CD14-positive monocyte (primary cell): ENCODE data around the gene BMPER. TPM values are rescaled to one million over a fixed set of nuclear protein-coding genes. Genes with fewer than 3 reads are reported as not detected.

Experiments used
- DNase-seq, 3 donors: peaks; one replicate each; pipeline ENCODE4 v3.0.0-alpha.2; 2011 to 2022
- H2AFZ ChIP-seq: 2 replicates; pipeline ENCODE4 v1.6.0; 2012; ENCODE audit warnings: mild to moderate bottlenecking, low read depth, low read length, inconsistent platforms; ENCODE audit not compliant: insufficient read depth, poor library complexity, severe bottlenecking
- H3K27ac ChIP-seq, 2 donors: 1 replicate in 1 of 2; 2 replicates in 1 of 2; pipeline ENCODE4 v1.5.1; 2012 to 2013; ENCODE audit warnings: low read length in 2 of 2, control low read depth in 1 of 2, inconsistent platforms in 1 of 2, low read depth in 1 of 2, mild to moderate bottlenecking in 1 of 2
- H3K27me3 ChIP-seq, 2 donors: one replicate each; pipeline versions ENCODE4 v1.6.0 to v1.6.1; 2011 to 2013; ENCODE audit warnings: low read length in 2 of 2; ENCODE audit not compliant: control insufficient read depth in 2 of 2, insufficient read depth in 2 of 2
- H3K36me3 ChIP-seq, 2 donors: replicated peaks in 1 of 2; 1 replicate in 1 of 2; 2 replicates in 1 of 2; pipeline versions ENCODE4 v1.5.1 to v1.6.1; 2012 to 2013; ENCODE audit warnings: low read length in 2 of 2, control low read depth in 1 of 2, inconsistent platforms in 1 of 2, mild to moderate bottlenecking in 1 of 2; ENCODE audit not compliant: insufficient read depth in 2 of 2, control insufficient read depth in 1 of 2
- H3K4me1 ChIP-seq, 2 donors: 1 replicate in 1 of 2; 2 replicates in 1 of 2; pipeline versions ENCODE4 v1.5.1 to v1.6.1; 2012 to 2013; ENCODE audit warnings: low read length in 2 of 2, control low read depth in 1 of 2, inconsistent platforms in 1 of 2, mild to moderate bottlenecking in 1 of 2, moderate library complexity in 1 of 2; ENCODE audit not compliant: insufficient read depth in 2 of 2, control insufficient read depth in 1 of 2
- H3K4me2 ChIP-seq: replicated peaks from 2 replicates; pipeline ENCODE3; 2012; ENCODE audit warnings: low read length, moderate library complexity, mild to moderate bottlenecking; ENCODE audit not compliant: poor library complexity, severe bottlenecking; ENCODE audit errors: extremely low read depth
- H3K4me3 ChIP-seq, 3 experiments: fragments of 200-600 bp in 1 of 3; sonication (generic) in 1 of 3; replicated peaks in 1 of 3; 1 replicate in 2 of 3; 2 replicates in 1 of 3; pipeline ENCODE4 v1.5.1; 2011 to 2013; ENCODE audit warnings: low read length in 3 of 3, mild to moderate bottlenecking in 3 of 3, control low read depth in 2 of 3, low read depth in 2 of 3, inconsistent platforms in 1 of 3, moderate library complexity in 1 of 3
- H3K79me2 ChIP-seq: 2 replicates; pipeline ENCODE4 v1.6.0; 2012; ENCODE audit warnings: mild to moderate bottlenecking, control low read depth, inconsistent platforms, low read length, moderate library complexity; ENCODE audit not compliant: insufficient read depth
- H3K9ac ChIP-seq: 2 replicates; pipeline ENCODE4 v1.6.0; 2017; ENCODE audit warnings: low read length, mild to moderate bottlenecking; ENCODE audit not compliant: insufficient read depth, poor library complexity, severe bottlenecking
- H3K9me3 ChIP-seq, 2 donors: replicated peaks in 1 of 2; 1 replicate in 1 of 2; 2 replicates in 1 of 2; pipeline versions ENCODE4 v1.5.1 to v1.6.1; 2012 to 2013; ENCODE audit warnings: low read length in 2 of 2, control low read depth in 1 of 2; ENCODE audit not compliant: control insufficient read depth in 1 of 2, insufficient read depth in 1 of 2
- H4K20me1 ChIP-seq: 2 replicates; pipeline ENCODE4 v1.6.0; 2012; ENCODE audit warnings: mild to moderate bottlenecking, low read length, control low read depth, moderate library complexity; ENCODE audit not compliant: insufficient read depth
- H3K27ac Mint-ChIP-seq, 7 donors: one replicate each; pipeline ENCODE4 v1.8.0; 2020; ENCODE audit warnings: mild to moderate bottlenecking in 7 of 7, mixed read lengths in 7 of 7, moderate library complexity in 6 of 7, inconsistent platforms in 2 of 7
- H3K27me3 Mint-ChIP-seq, 3 donors: one replicate each; pipeline ENCODE4 v1.8.0; 2021 to 2022; ENCODE audit warnings: low read depth in 3 of 3, mild to moderate bottlenecking in 3 of 3, mixed read lengths in 3 of 3, moderate library complexity in 3 of 3, inconsistent platforms in 1 of 3
- H3K36me3 Mint-ChIP-seq, 2 donors: one replicate each; pipeline ENCODE4 v1.8.0; 2020; ENCODE audit warnings: mixed read lengths in 2 of 2, inconsistent platforms in 1 of 2, mild to moderate bottlenecking in 1 of 2
- H3K4me1 Mint-ChIP-seq: one replicate; pipeline ENCODE4 v1.8.0; 2020; ENCODE audit warnings: mild to moderate bottlenecking, mixed read lengths
- H3K4me3 Mint-ChIP-seq, 2 donors: one replicate each; pipeline ENCODE4 v1.8.0; 2020; ENCODE audit warnings: mild to moderate bottlenecking in 2 of 2, mixed read lengths in 2 of 2, moderate library complexity in 1 of 2
- H3K9me3 Mint-ChIP-seq, 7 donors: one replicate each; pipeline ENCODE4 v1.8.0; 2020 to 2022; ENCODE audit warnings: mixed read lengths in 7 of 7, mild to moderate bottlenecking in 6 of 7, moderate library complexity in 6 of 7, inconsistent platforms in 2 of 7
- CTCF ChIP-seq: fragments of 200-600 bp; IDR thresholded peaks from one replicate; pipeline ENCODE4 v1.8.0; 2022; ENCODE audit warnings: antibody characterized with exemption, mild to moderate bottlenecking
- WGBS: methylation state at CpG from one replicate; pipeline ENCODE4 v1.1.5; 2013; ENCODE audit warnings: missing lambda C conversion rate; ENCODE audit not compliant: insufficient coverage; 5-methylcytosine and 5-hydroxymethylcytosine counted together
- intact Hi-C, 2 donors: fragments of 100-400 bp; cut with micrococcal nuclease; formaldehyde crosslinking; loops; one replicate each; pipeline versions ENCODE4 v1.15.0 to v1.15.1; 2023
- polyA plus RNA-seq, 3 donors: library from polyadenylated mRNA; depleted of rRNA in 1 of 3; unstranded in 2 of 3; stranded (reverse) in 1 of 3; fragments of 300-500 nt in 2 of 3; fragments of >200 nt in 1 of 3; fragmentation: Illumina TruSeq in 2 of 3; gene quantifications; 1 replicate in 2 of 3; 2 replicates in 1 of 3; pipeline ENCODE4 v1.2.3, GENCODE V29; 2012 to 2021

Gene BMPER
- polyA plus RNA-seq, 3 donors, result not detected

- H3K36me3 ChIP-seq, result no peaks in the 10 kb centered on the region
- peaks cover 0 to 6% of the 10 kb centered on the region in 2 donors for H3K9me3 ChIP-seq
- no peaks in the 10 kb centered on the region for H3K27me3 ChIP-seq
- H3K4me1 Mint-ChIP-seq, result no peaks in the 10 kb centered on the region
- H2AFZ ChIP-seq, result no peak overlapping the region
- no peak overlapping the region for H3K27ac Mint-ChIP-seq
- WGBS, result 30% methylated on average over 3 of the region's 4 CpGs
- no peak for DNase-seq
- H3K4me2 ChIP-seq, result no peak overlapping the region
- no peak overlapping the region for H3K9ac ChIP-seq
- H3K79me2 ChIP-seq, result no peaks in the 10 kb centered on the region
- no peak overlapping the region for H3K27ac ChIP-seq
- H3K4me3 Mint-ChIP-seq, result no peak overlapping the region
- no peaks in the 10 kb centered on the region for H3K36me3 Mint-ChIP-seq
- intact Hi-C loops, result no loop called here
- H3K27me3 Mint-ChIP-seq, result peaks cover 0 to 2% (median 0%) of the 10 kb centered on the region in 3 donors
- H3K4me1 ChIP-seq, result no peaks in the 10 kb centered on the region
- H3K9me3 Mint-ChIP-seq, result peaks cover 0 to 8% (median 3%) of the 10 kb centered on the region in 7 donors
- TF ChIP-seq CTCF, result no peak
- H3K4me3 ChIP-seq, result no peak overlapping the region
- no peaks in the 10 kb centered on the region for H4K20me1 ChIP-seq
Observed at GRCh38 chr7:34091321-34091917, 186.1 kb downstream of the BMPER start.

- Histone ChIP-seq H2AFZ (no peak overlapping the region), H3K27me3 (no peaks in the 10 kb centered on the region), H3K4me3 (no peak overlapping the region), H3K9ac (no peak overlapping the region), H3K4me1 (no peaks in the 10 kb centered on the region), H3K79me2 (no peaks in the 10 kb centered on the region), H4K20me1 (no peaks in the 10 kb centered on the region), H3K27ac (no peak overlapping the region), H3K36me3 (no peaks in the 10 kb centered on the region), H3K9me3 (peaks cover 0 to 6% of the 10 kb centered on the region in 2 donors), H3K4me2 (no peak overlapping the region)
- H3K36me3 Mint-ChIP-seq, result no peaks in the 10 kb centered on the region
- H3K4me3 Mint-ChIP-seq, result no peak overlapping the region
- no peak for DNase-seq
- WGBS, result no CpG with 5 or more reads among the region's 3 CpGs
- H3K9me3 Mint-ChIP-seq, result peaks cover 2 to 11% (median 3%) of the 10 kb centered on the region in 7 donors
- no peak for TF ChIP-seq CTCF
- intact Hi-C loops, result no loop called here
- no peaks in the 10 kb centered on the region for H3K4me1 Mint-ChIP-seq
- H3K27me3 Mint-ChIP-seq, result peaks cover 0 to 2% (median 0%) of the 10 kb centered on the region in 3 donors
- no peak overlapping the region for H3K27ac Mint-ChIP-seq
Observed at GRCh38 chr7:34093276-34093675, 187.9 kb downstream of the BMPER start.
